HepG2 (cell line): ENCODE results near the gene TADA2A. TPM values are rescaled to one million over a fixed set of nuclear protein-coding genes. Genes with fewer than 3 reads are reported as not detected.
A peak's percentile ranks its signal among the peaks of the same experiment; 100 is the strongest.

Source experiments
- ATAC-seq: fragments of 200-7000 bp; cut with Tn5 transposase; 3 replicates; pipeline ENCODE4 v1.9.1; 2020; ENCODE audit warnings: mild to moderate bottlenecking, moderate library complexity
- BruUV-seq: library from RNA; stranded (reverse); fragments of 400-500 nt; replicated peaks from 2 replicates; lab custom pipeline; 2021; lab: Mats Ljungman, UMichigan
- CTCF ChIA-PET: fragments of 300-600 bp; formaldehyde crosslinking; extraction: SDS; loops from one replicate; lab custom pipeline; 2021; ENCODE audit warnings: low total read pairs, inconsistent platforms, low intra/inter-chr PET ratio; lab: Yijun Ruan, JAX
- POLR2A ChIA-PET: fragments of 350-600 bp; sonication (Branson Sonifier 250); formaldehyde crosslinking; loops from one replicate; lab custom pipeline; 2020; ENCODE audit warnings: antibody characterized with exemption, inconsistent platforms; lab: Yijun Ruan, JAX
- DNase-seq: peaks from one replicate; pipeline ENCODE4 v3.0.0-alpha.2; 2015; ENCODE audit warnings: low spot score
- FAIRE-seq: peaks from 3 replicates; lab custom pipeline; 2011; peaks lifted over from hg19 to GRCh38; lab: Jason Lieb, UNC
- H2AFZ ChIP-seq: one replicate; pipeline ENCODE4 v1.6.1; 2011; ENCODE audit warnings: low read length, inconsistent platforms
- H3K27ac ChIP-seq: fragments of 300-600 bp; 3 replicates; pipeline ENCODE4 v1.8.0; 2011; ENCODE audit warnings: mixed run types, mild to moderate bottlenecking, mixed read lengths, low read length, inconsistent platforms; ENCODE audit not compliant: insufficient read depth; ENCODE audit errors: extremely low read length
- H3K27me3 ChIP-seq, 2 experiments: fragments of 200-600 bp in 1 of 2; 2 replicates in 1 of 2; 3 replicates in 1 of 2; pipeline versions ENCODE4 v1.6.0 to v1.8.0; 2011; ENCODE audit warnings: low read length in 2 of 2, mild to moderate bottlenecking in 2 of 2, moderate library complexity in 2 of 2, inconsistent platforms in 1 of 2; ENCODE audit not compliant: insufficient read depth in 2 of 2, control insufficient read depth in 1 of 2
- H3K36me3 ChIP-seq, 2 experiments: fragments of 200-600 bp in 1 of 2; replicated peaks in 1 of 2; 2 replicates in 1 of 2; 3 replicates in 1 of 2; pipeline versions ENCODE4 v1.5.1 to v1.8.0; 2011; ENCODE audit warnings: low read length in 2 of 2, inconsistent platforms in 1 of 2; ENCODE audit not compliant: insufficient read depth in 2 of 2, control insufficient read depth in 1 of 2
- H3K4me1 ChIP-seq: 2 replicates; pipeline ENCODE4 v1.5.1; 2012; ENCODE audit warnings: low read length, inconsistent platforms; ENCODE audit not compliant: insufficient read depth
- H3K4me2 ChIP-seq: 2 replicates; pipeline ENCODE4 v1.6.0; 2011; ENCODE audit warnings: low read depth, low read length, inconsistent platforms
- H3K4me3 ChIP-seq, 3 experiments: fragments of 200-600 bp in 1 of 3; sonication (generic), shearing (Covaris generic) in 1 of 3; replicated peaks in 1 of 3; 2 replicates each; pipeline ENCODE4 v1.5.1; 2011 to 2016; ENCODE audit warnings: low read length in 3 of 3, inconsistent platforms in 2 of 3, low read depth in 2 of 3, mild to moderate bottlenecking in 2 of 3, control low read depth in 1 of 3, mixed read lengths in 1 of 3; ENCODE audit not compliant: insufficient read depth in 1 of 3
- H3K79me2 ChIP-seq: one replicate; pipeline ENCODE4 v1.6.1; 2011; ENCODE audit warnings: low read length, inconsistent platforms; ENCODE audit not compliant: insufficient read depth
- H3K9ac ChIP-seq: 2 replicates; pipeline ENCODE4 v1.6.0; 2011; ENCODE audit warnings: mild to moderate bottlenecking, low read depth, low read length, inconsistent platforms; ENCODE audit not compliant: insufficient read depth
- H3K9me3 ChIP-seq: 2 replicates; pipeline ENCODE4 v1.5.1; 2012; ENCODE audit warnings: mild to moderate bottlenecking, low read length
- H4K20me1 ChIP-seq: 2 replicates; pipeline ENCODE4 v1.6.0; 2011; ENCODE audit warnings: inconsistent platforms, mild to moderate bottlenecking, low read length, moderate library complexity; ENCODE audit not compliant: insufficient read depth
- BCL3 ChIP-seq: sonication (generic); formaldehyde crosslinking; IDR thresholded peaks from 2 replicates; pipeline ENCODE4 v1.5.1; 2020; ENCODE audit warnings: mild to moderate bottlenecking, missing genetic modification reagents, moderate library complexity
- CEBPG ChIP-seq: IDR thresholded peaks from 2 replicates; pipeline ENCODE4 v1.6.1; 2016
- FOXA1 ChIP-seq, 2 experiments: fragments of 450-650 bp in 1 of 2; sonication (generic) in 1 of 2; formaldehyde crosslinking in 1 of 2; IDR thresholded peaks; 2 replicates each; pipeline versions ENCODE4 v1.4.0 to v1.6.1; 2016 to 2020; ENCODE audit warnings: missing genetic modification reagents in 1 of 2
- FOXO1 ChIP-seq: sonication (generic); formaldehyde crosslinking; IDR thresholded peaks from 2 replicates; pipeline ENCODE4 v1.4.0; 2020; ENCODE audit warnings: missing genetic modification reagents
- HDAC1 ChIP-seq: sonication (generic); formaldehyde crosslinking; IDR thresholded peaks from 2 replicates; pipeline ENCODE4 v1.5.1; 2020; ENCODE audit warnings: mild to moderate bottlenecking, missing genetic modification reagents
- KLF16 ChIP-seq, 2 experiments: sonication (generic) in 1 of 2; formaldehyde crosslinking in 1 of 2; IDR thresholded peaks; 2 replicates each; pipeline versions ENCODE4 v1.6.1 to v1.8.0; 2016 to 2023; ENCODE audit warnings: missing genetic modification reagents in 2 of 2, missing compliant biosample characterization in 1 of 2
- MIER3 ChIP-seq: IDR thresholded peaks from 2 replicates; pipeline ENCODE4 v1.6.1; 2016; ENCODE audit warnings: missing compliant biosample characterization, borderline replicate concordance
- NFIC ChIP-seq: IDR thresholded peaks from 2 replicates; pipeline ENCODE4 v1.6.1; 2012; ENCODE audit warnings: mild to moderate bottlenecking, low read length, inconsistent platforms
- NR2F2 ChIP-seq: IDR thresholded peaks from 2 replicates; pipeline ENCODE4 v1.6.1; 2012; ENCODE audit warnings: low read depth, inconsistent platforms, borderline replicate concordance
- POLR2A ChIP-seq, 2 experiments: IDR thresholded peaks; 2 replicates each; pipeline ENCODE4 v1.6.1; 2011; ENCODE audit warnings: low read depth in 2 of 2, low read length in 2 of 2, mild to moderate bottlenecking in 1 of 2, moderate library complexity in 1 of 2; ENCODE audit not compliant: insufficient read depth in 1 of 2
- RXRA ChIP-seq: sonication (generic); formaldehyde crosslinking; IDR thresholded peaks from 2 replicates; pipeline ENCODE4 v1.5.1; 2020; ENCODE audit warnings: missing genetic modification reagents
- SIX1 ChIP-seq: sonication (generic); formaldehyde crosslinking; IDR thresholded peaks from 2 replicates; pipeline ENCODE4 v1.4.0; 2020; ENCODE audit warnings: missing genetic modification reagents, borderline replicate concordance
- SMAD3 ChIP-seq: sonication (generic); formaldehyde crosslinking; IDR thresholded peaks from 2 replicates; pipeline ENCODE4 v1.4.0; 2020; ENCODE audit warnings: missing genetic modification reagents
- SP5 ChIP-seq: IDR thresholded peaks from 2 replicates; pipeline ENCODE4 v1.6.1; 2016; ENCODE audit warnings: low read depth, borderline replicate concordance
- YEATS2 ChIP-seq: sonication (generic); formaldehyde crosslinking; IDR thresholded peaks from 2 replicates; pipeline ENCODE4 v1.4.0; 2020; ENCODE audit warnings: missing genetic modification reagents, borderline replicate concordance
- ZBTB33 ChIP-seq: sonication (generic); formaldehyde crosslinking; IDR thresholded peaks from 2 replicates; pipeline ENCODE4 v1.4.0; 2020; ENCODE audit warnings: missing genetic modification reagents
- ZFP1 ChIP-seq: IDR thresholded peaks from 2 replicates; pipeline ENCODE4 v1.6.1; 2016
- ZNF746 ChIP-seq: sonication (generic); formaldehyde crosslinking; IDR thresholded peaks from 2 replicates; pipeline ENCODE4 v1.8.0; 2022; ENCODE audit warnings: mild to moderate bottlenecking, missing genetic modification reagents
- WGBS: methylation state at CpG from one replicate; pipeline ENCODE4 v1.1.6; 2017; ENCODE audit warnings: low lambda C conversion rate; 5-methylcytosine and 5-hydroxymethylcytosine counted together
- in situ Hi-C: cut with HindIII; loops from 2 replicates; pipeline ENCODE4 v1.10.0; 2017; ENCODE audit warnings: low pct_unique_long_range_greater_than_20kb; ENCODE audit not compliant: extremely low pct_ligation_motif_present
- intact Hi-C: fragments of 100-400 bp; cut with micrococcal nuclease; formaldehyde crosslinking; loops from one replicate; pipeline ENCODE4 v1.10.0; 2022; ENCODE audit not compliant: unreplicated experiment
- polyA plus RNA-seq, 8 experiments: library from polyadenylated mRNA; depleted of rRNA in 3 of 8; stranded (reverse) in 7 of 8; unstranded in 1 of 8; fragments of >200 nt; fragmentation: Illumina TruSeq in 4 of 8; extraction: Trizol in 4 of 8; gene quantifications; 2 replicates each; pipeline versions ENCODE4 v1.2.1 to v1.2.3, GENCODE V29; 2011 to 2016; ENCODE audit warnings: low read depth in 4 of 8, missing spikeins in 1 of 8, mixed read lengths in 1 of 8; ENCODE audit not compliant: insufficient read depth in 1 of 8
- total RNA-seq, 5 experiments: library from RNA; depleted of rRNA; stranded (reverse); fragments of >200 nt; fragmentation: Illumina TruSeq; extraction: Trizol; gene quantifications; 2 replicates each; pipeline ENCODE4 v1.2.3, GENCODE V29; 2016; ENCODE audit warnings: low read depth in 1 of 5

Gene TADA2A
- total and polyA plus RNA-seq, 2 of the 13 experiments (the other 11 are each of a cell fraction or from before 2014, with no cell fraction given): 8.0 to 14.0 TPM

- ATAC-seq: peak; percentile 89
- WGBS: 62% methylated on average over 10 of the region's 10 CpGs
- Histone ChIP-seq H3K4me2 (peak overlapping the region; percentile 73), H3K27ac (peak overlapping the region; percentile 86), H3K9ac (peak overlapping the region; percentile 53), H2AFZ (no peak overlapping the region), H3K79me2 (peaks cover 87% of the 10 kb centered on the region), H4K20me1 (0 out of 2 replicates have a peak, but pooled peaks cover 3% of the 10 kb centered on the region), H3K27me3 (no peaks in the 10 kb centered on the region), H3K36me3 (peaks cover 0 to 2% of the 10 kb centered on the region in 2 experiments; a peak in 2 of 5 replicates), H3K9me3 (no peaks in the 10 kb centered on the region), H3K4me1 (peaks cover 74% of the 10 kb centered on the region), H3K4me3 (peak overlapping the region in 2 of 3 experiments; percentile 14 to 49; a peak in 3 of 6 replicates)
- ChIA-PET CTCF (no interaction called here), POLR2A (interaction anchor here (0.7 to 1.9 kb wide), 12 partner anchors 9 to 207 kb away, joined by 3 to 25 read pairs (median 4); partner anchors contain the start of genes DUSP14 and TADA2A)
- DNase-seq: peak; percentile 94
- intact Hi-C loops (no loop called here), in situ Hi-C loops (no loop called here)
- no peak for FAIRE-seq
- BruUV-seq: no TSS peak
- TF ChIP-seq MIER3 (CRISPR knock-in tag) (peak; percentile 68; the same call in 1 of the 2 replicates), YEATS2 (CRISPR knock-in tag) (no peak; the same call in 1 of the 2 replicates), RXRA (CRISPR knock-in tag) (peak; percentile 58; the same call in 1 of the 2 replicates), POLR2A (IDR thresholded peaks at IDR 0.05; ENCODE audit: insufficient read depth in 1 of 2, low read depth in 2 of 2, low read length in 2 of 2) (0 out of 4 replicates have a peak, but pooled peaks of 1 of the 2 experiments have one; percentile 16), ZBTB33 (CRISPR knock-in tag) (peak; percentile 29; the same call in 1 of the 2 replicates), NR2F2 (peak; percentile 79; the same call in 1 of the 2 replicates), KLF16 (CRISPR knock-in tag; IDR thresholded peaks at IDR 0.05) (peak in 1 of 2 experiments; percentile 51; a peak in 1 of 4 replicates), SMAD3 (CRISPR knock-in tag) (peak; percentile 93), FOXA1 (IDR thresholded peaks at IDR 0.05) (peak; percentile 88), FOXA1 (CRISPR knock-in tag; IDR thresholded peaks at IDR 0.05) (peak; percentile 85), ZFP1 (CRISPR knock-in tag) (peak; percentile 55; the same call in 1 of the 2 replicates), FOXO1 (CRISPR knock-in tag) (peak; percentile 88), SP5 (CRISPR knock-in tag) (peak; percentile 52; the same call in 1 of the 2 replicates), CEBPG (CRISPR knock-in tag) (peak; percentile 95), NFIC (peak; percentile 63; the same call in 1 of the 2 replicates), SIX1 (CRISPR knock-in tag) (peak; percentile 59; the same call in 1 of the 2 replicates), BCL3 (CRISPR knock-in tag) (no peak), ZNF746 (CRISPR knock-in tag) (peak; percentile 28; the same call in 1 of the 2 replicates), HDAC1 (peak; percentile 72)
Measured at GRCh38 chr17:37502009-37502936, 95.6 kb downstream of the TADA2A start.
